ENCODE results near the gene HEXIM1. TPM values are rescaled to one million over a fixed set of nuclear protein-coding genes. Genes with fewer than 3 reads are reported as not detected.
"Not testable (repeated sequence)": the region's sequence is repeated elsewhere in the genome, so short reads cannot be mapped to it uniquely, and the experiment has no call there.

Gene HEXIM1
- total RNA-seq, 1 donor from 2014 or later, result 48.1 TPM

DNA sequence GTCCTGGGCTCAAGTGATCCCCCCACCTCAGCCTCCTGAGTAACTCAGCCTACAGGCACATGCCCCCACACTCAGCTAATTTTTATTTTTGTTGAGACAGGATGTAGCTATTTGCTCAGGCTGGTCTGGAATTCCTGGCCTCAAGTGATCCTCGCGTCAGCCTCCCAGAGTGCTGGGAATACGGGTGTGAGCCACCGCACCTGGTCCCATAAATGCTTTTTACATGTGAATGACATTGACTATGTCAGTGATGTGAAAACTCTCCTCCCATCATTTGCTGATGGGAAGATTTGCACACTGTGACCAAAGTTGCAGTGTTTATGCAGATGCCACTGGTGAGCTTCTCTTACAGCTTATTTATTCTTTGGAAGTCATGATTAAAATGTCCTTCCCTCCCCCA is 30.9 kb upstream of the HEXIM1 start:
- no peak overlapping the region for H3K27ac Mint-ChIP-seq
- no peaks in the 10 kb centered on the region for H3K4me1 Mint-ChIP-seq (ENCODE audit: low read depth)
- DNase-seq (ENCODE audit: low spot score), result no peak
- no peaks in the 10 kb centered on the region for H3K9me3 Mint-ChIP-seq
- H3K27me3 Mint-ChIP-seq (ENCODE audit: low read depth), result peaks cover 8% of the 10 kb centered on the region
- intact Hi-C loops (cut with micrococcal nuclease), result no loop called here
- no peaks in the 10 kb centered on the region for H3K36me3 Mint-ChIP-seq (ENCODE audit: low read depth)
- H3K4me3 Mint-ChIP-seq (ENCODE audit: low read depth), result no peak overlapping the region

- Mint-ChIP-seq H3K27me3 (ENCODE audit: low read depth) (peaks cover 9% of the 10 kb centered on the region), H3K4me3 (ENCODE audit: low read depth) (no peak overlapping the region), H3K36me3 (ENCODE audit: low read depth) (no peaks in the 10 kb centered on the region), H3K4me1 (ENCODE audit: low read depth) (no peaks in the 10 kb centered on the region), H3K27ac (no peak overlapping the region), H3K9me3 (no peaks in the 10 kb centered on the region)
- DNase-seq (ENCODE audit: low spot score), result no peak
- intact Hi-C loops (cut with micrococcal nuclease), result no loop called here
Observed at GRCh38 chr17:45117848-45118646, 30.2 kb upstream of the HEXIM1 start.

GRCh38 chr17:45118691-45119090 is 29.6 kb upstream of the HEXIM1 start:
- no peak overlapping the region for H3K27ac Mint-ChIP-seq
- peaks cover 11% of the 10 kb centered on the region for H3K27me3 Mint-ChIP-seq (ENCODE audit: low read depth)
- H3K4me3 Mint-ChIP-seq (ENCODE audit: low read depth), result no peak overlapping the region
- no peaks in the 10 kb centered on the region for H3K4me1 Mint-ChIP-seq (ENCODE audit: low read depth)
- H3K9me3 Mint-ChIP-seq, result no peaks in the 10 kb centered on the region
- no peaks in the 10 kb centered on the region for H3K36me3 Mint-ChIP-seq (ENCODE audit: low read depth)
- no peak for DNase-seq (ENCODE audit: low spot score)
- intact Hi-C loops (cut with micrococcal nuclease), result no loop called here

GRCh38 chr17:45119964-45120363 is 28.3 kb upstream of the HEXIM1 start:
- Mint-ChIP-seq H3K9me3 (no peaks in the 10 kb centered on the region), H3K4me3 (ENCODE audit: low read depth) (no peak overlapping the region), H3K27me3 (ENCODE audit: low read depth) (peaks cover 11% of the 10 kb centered on the region), H3K4me1 (ENCODE audit: low read depth) (peaks cover 3% of the 10 kb centered on the region), H3K27ac (no peak overlapping the region), H3K36me3 (ENCODE audit: low read depth) (no peaks in the 10 kb centered on the region)
- no peak for DNase-seq (ENCODE audit: low spot score)
- intact Hi-C loops (cut with micrococcal nuclease), result no loop called here

DNA sequence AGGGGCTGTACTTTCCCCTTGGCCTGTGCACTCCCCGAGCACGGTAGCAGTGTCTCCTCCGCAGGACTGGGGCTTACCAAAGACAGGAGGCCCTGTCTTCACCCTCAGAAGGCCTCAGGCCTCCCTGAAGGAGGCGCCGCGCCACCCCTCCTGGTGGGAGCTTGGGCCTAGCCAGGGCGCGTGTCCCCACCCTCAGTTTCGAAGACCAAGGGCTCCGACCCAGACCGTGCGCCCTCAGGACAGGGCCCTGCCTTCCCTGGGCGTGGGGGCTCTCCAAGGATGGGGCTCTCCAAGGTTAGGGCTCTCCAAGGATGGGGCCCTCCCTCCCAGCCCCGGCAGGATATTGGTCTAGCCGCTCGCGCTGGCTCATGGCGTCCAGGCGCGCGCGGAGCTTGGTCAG is 27.7 kb upstream of the HEXIM1 start:
- Mint-ChIP-seq H3K27me3 (ENCODE audit: low read depth) (peaks cover 11% of the 10 kb centered on the region), H3K4me1 (ENCODE audit: low read depth) (peaks cover 3% of the 10 kb centered on the region), H3K9me3 (no peaks in the 10 kb centered on the region), H3K4me3 (ENCODE audit: low read depth) (no peak overlapping the region), H3K27ac (no peak overlapping the region), H3K36me3 (ENCODE audit: low read depth) (no peaks in the 10 kb centered on the region)
- intact Hi-C loops (cut with micrococcal nuclease), result no loop called here
- no peak for DNase-seq (ENCODE audit: low spot score)

- Mint-ChIP-seq H3K27me3 (ENCODE audit: low read depth) (peaks cover 9% of the 10 kb centered on the region), H3K27ac (no peak overlapping the region), H3K9me3 (no peaks in the 10 kb centered on the region), H3K4me3 (ENCODE audit: low read depth) (no peak overlapping the region), H3K36me3 (ENCODE audit: low read depth) (no peaks in the 10 kb centered on the region), H3K4me1 (ENCODE audit: low read depth) (peaks cover 3% of the 10 kb centered on the region)
- intact Hi-C loops (cut with micrococcal nuclease), result no loop called here
- no peak for DNase-seq (ENCODE audit: low spot score)
Observed at GRCh38 chr17:45121055-45121454, 27.2 kb upstream of the HEXIM1 start.

DNA sequence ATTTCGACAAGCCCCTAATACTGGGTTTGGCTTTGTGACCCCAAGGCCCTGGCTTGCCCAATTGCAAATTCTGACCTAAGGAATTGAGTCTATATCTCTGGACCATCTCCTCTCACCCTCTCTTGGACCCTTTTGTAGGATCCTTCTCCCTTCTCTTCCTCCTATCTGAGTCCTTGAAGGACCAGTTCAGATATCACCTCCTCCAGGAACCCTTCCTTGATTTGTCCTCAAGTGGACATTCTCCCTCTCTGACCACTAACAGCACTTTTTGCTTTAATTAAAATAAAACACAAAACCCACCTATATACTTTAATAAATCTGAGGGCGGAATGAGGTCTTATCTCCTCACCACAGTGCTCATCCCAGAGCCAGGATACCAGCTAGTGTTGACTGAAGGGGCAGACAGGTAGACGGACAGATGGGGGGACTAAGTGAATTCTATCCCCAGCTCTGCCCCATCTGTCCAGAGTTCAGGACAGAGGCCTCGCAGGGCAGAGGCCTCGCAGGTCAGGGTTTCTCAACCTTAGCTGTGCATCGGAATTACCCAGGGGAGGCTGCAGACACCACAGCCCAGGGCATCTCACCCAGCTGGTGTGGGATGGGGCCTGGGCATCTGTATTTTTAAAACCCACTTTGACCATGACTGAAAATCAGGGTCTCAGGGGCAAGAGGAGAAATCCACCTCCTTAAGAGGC is 25.1 kb upstream of the HEXIM1 start:
- intact Hi-C loops (cut with micrococcal nuclease), result no loop called here
- Mint-ChIP-seq H3K27ac (no peak overlapping the region), H3K4me1 (ENCODE audit: low read depth) (peaks cover 3% of the 10 kb centered on the region), H3K4me3 (ENCODE audit: low read depth) (no peak overlapping the region), H3K27me3 (ENCODE audit: low read depth) (peaks cover 9% of the 10 kb centered on the region), H3K9me3 (no peaks in the 10 kb centered on the region), H3K36me3 (ENCODE audit: low read depth) (no peaks in the 10 kb centered on the region)
- no peak for DNase-seq (ENCODE audit: low spot score)

DNA sequence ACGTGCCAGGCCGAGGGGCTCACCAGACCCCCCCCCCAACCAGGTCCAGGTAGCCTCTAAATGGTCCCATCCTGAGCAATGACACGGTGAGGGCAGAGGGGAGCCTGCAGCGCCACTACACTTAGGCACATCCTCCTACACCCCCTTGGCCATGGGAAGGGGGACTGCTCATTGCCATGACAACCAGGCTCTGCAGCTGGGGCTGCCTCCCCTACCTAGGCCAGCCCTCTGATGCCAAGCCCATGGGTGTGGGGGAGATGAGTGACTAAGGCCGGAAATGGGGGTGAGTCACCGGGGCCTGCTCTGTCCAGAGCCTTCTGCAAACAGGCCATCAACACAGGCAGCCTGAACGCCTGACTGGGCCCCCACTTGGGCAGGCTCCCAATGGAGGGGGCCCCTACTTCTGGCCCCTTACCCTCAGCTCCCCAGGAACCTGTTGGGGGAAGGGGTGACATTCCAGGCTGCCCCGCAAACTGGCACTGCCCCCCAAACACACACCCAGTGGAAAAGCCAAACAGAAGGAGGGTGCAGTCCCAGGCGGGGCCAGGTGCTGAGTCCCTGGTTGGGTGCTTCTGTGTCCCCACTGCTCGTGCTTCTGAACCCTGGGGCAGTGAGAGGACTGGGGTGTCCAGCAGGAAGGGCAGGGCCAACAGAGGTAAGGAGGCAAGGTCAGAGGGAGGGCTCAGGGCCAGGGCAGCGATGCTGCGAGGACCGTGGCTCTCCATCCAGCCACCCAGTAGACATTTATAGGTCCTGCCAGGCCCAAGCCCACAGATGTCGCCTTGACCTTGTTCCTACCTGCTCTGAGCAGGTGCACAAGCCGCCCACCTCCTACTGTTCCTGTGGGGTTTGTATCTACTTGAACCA is 24.1 kb upstream of the HEXIM1 start:
- Mint-ChIP-seq H3K4me1 (ENCODE audit: low read depth) (peaks cover 3% of the 10 kb centered on the region), H3K27ac (peak overlapping the region; percentile 22), H3K4me3 (ENCODE audit: low read depth) (no peak overlapping the region), H3K27me3 (ENCODE audit: low read depth) (peaks cover 9% of the 10 kb centered on the region), H3K36me3 (ENCODE audit: low read depth) (no peaks in the 10 kb centered on the region), H3K9me3 (no peaks in the 10 kb centered on the region)
- intact Hi-C loops (cut with micrococcal nuclease), result no loop called here
- DNase-seq (ENCODE audit: low spot score), result no peak

GRCh38 chr17:45124797-45125122 is 23.5 kb upstream of the HEXIM1 start:
- H3K27me3 Mint-ChIP-seq (ENCODE audit: low read depth); H3K27ac Mint-ChIP-seq; intact Hi-C loops (cut with micrococcal nuclease): not testable (repeated sequence)

DNA sequence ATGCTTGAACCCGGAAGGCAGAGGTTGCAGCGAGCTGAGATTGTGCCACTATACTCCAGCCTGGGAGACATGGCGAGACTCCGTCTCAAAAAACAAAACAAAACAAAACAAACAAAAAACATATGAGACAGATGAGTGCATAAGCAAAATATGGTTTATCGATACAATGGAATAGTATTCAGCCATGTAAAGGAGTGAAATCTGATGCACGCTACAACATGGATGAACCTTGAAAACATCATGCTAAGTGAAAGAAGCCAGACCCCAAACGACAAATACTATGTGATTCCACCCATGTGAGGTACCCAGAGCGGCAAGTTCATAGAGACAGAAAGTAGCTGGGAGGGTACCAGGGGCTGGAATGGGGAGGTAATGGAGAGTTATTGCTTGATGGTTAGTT is 22.8 kb upstream of the HEXIM1 start:
- H3K27ac Mint-ChIP-seq, result no peak overlapping the region
- DNase-seq (ENCODE audit: low spot score), result no peak
- intact Hi-C loops (cut with micrococcal nuclease), result no loop called here
- no peak overlapping the region for H3K4me3 Mint-ChIP-seq (ENCODE audit: low read depth)
- peaks cover 12% of the 10 kb centered on the region for H3K27me3 Mint-ChIP-seq (ENCODE audit: low read depth)
- peaks cover 3% of the 10 kb centered on the region for H3K4me1 Mint-ChIP-seq (ENCODE audit: low read depth)
- no peaks in the 10 kb centered on the region for H3K9me3 Mint-ChIP-seq
- H3K36me3 Mint-ChIP-seq (ENCODE audit: low read depth), result no peaks in the 10 kb centered on the region

More at GRCh38 chr17:45124797-45125122, 23.5 kb upstream of the HEXIM1 start:
- not testable (repeated sequence) for H3K36me3 Mint-ChIP-seq (ENCODE audit: low read depth); H3K4me1 Mint-ChIP-seq (ENCODE audit: low read depth); H3K4me3 Mint-ChIP-seq (ENCODE audit: low read depth); DNase-seq (ENCODE audit: low spot score); H3K9me3 Mint-ChIP-seq

DNA sequence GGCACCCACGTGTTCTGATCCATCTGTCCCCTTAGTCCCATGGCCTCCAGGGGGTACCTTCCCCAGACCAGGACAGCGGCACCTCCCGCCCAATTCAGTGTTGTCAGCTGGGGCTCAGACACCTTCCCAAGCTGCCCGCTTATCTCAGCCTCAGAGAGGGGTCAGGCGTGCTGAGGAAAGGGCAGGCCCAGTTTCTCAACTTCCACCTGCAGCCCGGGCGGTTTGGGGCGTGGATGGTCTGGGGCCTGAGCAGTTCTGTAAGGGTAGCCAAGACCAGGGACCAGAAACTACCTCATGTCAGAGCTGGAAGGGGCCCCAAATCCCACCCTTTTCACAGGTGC is 21.1 kb upstream of the HEXIM1 start:
- no peak for DNase-seq (ENCODE audit: low spot score)
- no peaks in the 10 kb centered on the region for H3K9me3 Mint-ChIP-seq
- intact Hi-C loops (cut with micrococcal nuclease), result no loop called here
- H3K4me1 Mint-ChIP-seq (ENCODE audit: low read depth), result peaks cover 3% of the 10 kb centered on the region
- H3K27ac Mint-ChIP-seq, result no peak overlapping the region
- peaks cover 10% of the 10 kb centered on the region for H3K27me3 Mint-ChIP-seq (ENCODE audit: low read depth)
- H3K36me3 Mint-ChIP-seq (ENCODE audit: low read depth), result no peaks in the 10 kb centered on the region
- H3K4me3 Mint-ChIP-seq (ENCODE audit: low read depth), result no peak overlapping the region

- DNase-seq (ENCODE audit: low spot score), result no peak
- Mint-ChIP-seq H3K36me3 (ENCODE audit: low read depth) (no peaks in the 10 kb centered on the region), H3K4me1 (ENCODE audit: low read depth) (peaks cover 3% of the 10 kb centered on the region), H3K27me3 (ENCODE audit: low read depth) (peaks cover 10% of the 10 kb centered on the region), H3K4me3 (ENCODE audit: low read depth) (no peak overlapping the region), H3K27ac (no peak overlapping the region), H3K9me3 (no peaks in the 10 kb centered on the region)
- intact Hi-C loops (cut with micrococcal nuclease), result no loop called here
Observed at GRCh38 chr17:45127548-45128300, 20.6 kb upstream of the HEXIM1 start.

Measured in activated T-helper 2 cell treated with anti-CD3 and anti-CD28 coated beads, Interferon-gamma antibody, Interleukin-2, Interleukin-4, amounts not matched to agents 10 μg/mL and 5 μg/mL and 100 μg/mL, durations not matched to agents 14 hours and 24 hours and 36 hours (primary cell).